Measurements from ENCODE around the gene PDGFRB.
A peak's percentile ranks its signal among the peaks of the same experiment; 100 is the strongest.

Gene PDGFRB

GRCh38 chr5:150119421-150120061, 36.1 kb downstream of the PDGFRB start:
- Histone ChIP-seq H3K4me3 (replicated peaks; ENCODE audit: insufficient read depth, low read length) (no peak overlapping the region), H3K27ac (replicated peaks) (no peak overlapping the region), H3K27me3 (ENCODE audit: insufficient read depth, poor library complexity, severe bottlenecking) (no peaks in the 10 kb centered on the region)
- DNase-seq (ENCODE audit: low read depth in 1 of 2, low spot score in 1 of 2): peak in 1 of 2 experiments; percentile 40
- TF ChIP-seq REST (IDR thresholded peaks at IDR 0.05; ENCODE audit: insufficient replicate concordance, low read depth): no peak
- TF ChIP-seq CTCF (IDR thresholded peaks at IDR 0.05; ENCODE audit: insufficient read depth, low read length): no peak
- TF ChIP-seq POLR2AphosphoS5 (IDR thresholded peaks at IDR 0.05; ENCODE audit: low read depth): no peak
- no peak for TF ChIP-seq SPI1 (IDR thresholded peaks at IDR 0.05; ENCODE audit: borderline replicate concordance, low read depth)
- no peak for TF ChIP-seq GABPA (IDR thresholded peaks at IDR 0.05; ENCODE audit: low read depth)

- DNase-seq (ENCODE audit: low read depth in 1 of 2, low spot score in 1 of 2): no peak
- Histone ChIP-seq H3K27ac (replicated peaks) (no peak overlapping the region), H3K4me3 (replicated peaks; ENCODE audit: insufficient read depth, low read length) (no peak overlapping the region), H3K27me3 (ENCODE audit: insufficient read depth, poor library complexity, severe bottlenecking) (no peaks in the 10 kb centered on the region)
- TF ChIP-seq CTCF (IDR thresholded peaks at IDR 0.05; ENCODE audit: insufficient read depth, low read length) (no peak), SPI1 (IDR thresholded peaks at IDR 0.05; ENCODE audit: borderline replicate concordance, low read depth) (no peak), REST (IDR thresholded peaks at IDR 0.05; ENCODE audit: insufficient replicate concordance, low read depth) (no peak), GABPA (IDR thresholded peaks at IDR 0.05; ENCODE audit: low read depth) (no peak), POLR2AphosphoS5 (IDR thresholded peaks at IDR 0.05; ENCODE audit: low read depth) (no peak)
These were observed 37.0 kb downstream of the PDGFRB start for GRCh38 chr5:150118561-150119229.

- no peak for TF ChIP-seq CTCF (IDR thresholded peaks at IDR 0.05; ENCODE audit: insufficient read depth, low read length)
- no peak for TF ChIP-seq SPI1 (IDR thresholded peaks at IDR 0.05; ENCODE audit: borderline replicate concordance, low read depth)
- TF ChIP-seq GABPA (IDR thresholded peaks at IDR 0.05; ENCODE audit: low read depth): no peak
- no peak for TF ChIP-seq REST (IDR thresholded peaks at IDR 0.05; ENCODE audit: insufficient replicate concordance, low read depth)
- no peak for TF ChIP-seq POLR2AphosphoS5 (IDR thresholded peaks at IDR 0.05; ENCODE audit: low read depth)
- no peaks in the 10 kb centered on the region for H3K27me3 ChIP-seq (ENCODE audit: insufficient read depth, poor library complexity, severe bottlenecking)
- no peak overlapping the region for H3K27ac ChIP-seq (replicated peaks)
- no peak for DNase-seq (ENCODE audit: low read depth in 1 of 2, low spot score in 1 of 2)
- no peak overlapping the region for H3K4me3 ChIP-seq (replicated peaks; ENCODE audit: insufficient read depth, low read length)
These were observed 37.6 kb downstream of the PDGFRB start for GRCh38 chr5:150117945-150118560.

Data from HL-60 (cell line).